ENCODE results near the gene FBN3.
"Not testable (repeated sequence)": the region's sequence is repeated elsewhere in the genome, so short reads cannot be mapped to it uniquely, and the experiment has no call there.

The FBN3 gene

DNA sequence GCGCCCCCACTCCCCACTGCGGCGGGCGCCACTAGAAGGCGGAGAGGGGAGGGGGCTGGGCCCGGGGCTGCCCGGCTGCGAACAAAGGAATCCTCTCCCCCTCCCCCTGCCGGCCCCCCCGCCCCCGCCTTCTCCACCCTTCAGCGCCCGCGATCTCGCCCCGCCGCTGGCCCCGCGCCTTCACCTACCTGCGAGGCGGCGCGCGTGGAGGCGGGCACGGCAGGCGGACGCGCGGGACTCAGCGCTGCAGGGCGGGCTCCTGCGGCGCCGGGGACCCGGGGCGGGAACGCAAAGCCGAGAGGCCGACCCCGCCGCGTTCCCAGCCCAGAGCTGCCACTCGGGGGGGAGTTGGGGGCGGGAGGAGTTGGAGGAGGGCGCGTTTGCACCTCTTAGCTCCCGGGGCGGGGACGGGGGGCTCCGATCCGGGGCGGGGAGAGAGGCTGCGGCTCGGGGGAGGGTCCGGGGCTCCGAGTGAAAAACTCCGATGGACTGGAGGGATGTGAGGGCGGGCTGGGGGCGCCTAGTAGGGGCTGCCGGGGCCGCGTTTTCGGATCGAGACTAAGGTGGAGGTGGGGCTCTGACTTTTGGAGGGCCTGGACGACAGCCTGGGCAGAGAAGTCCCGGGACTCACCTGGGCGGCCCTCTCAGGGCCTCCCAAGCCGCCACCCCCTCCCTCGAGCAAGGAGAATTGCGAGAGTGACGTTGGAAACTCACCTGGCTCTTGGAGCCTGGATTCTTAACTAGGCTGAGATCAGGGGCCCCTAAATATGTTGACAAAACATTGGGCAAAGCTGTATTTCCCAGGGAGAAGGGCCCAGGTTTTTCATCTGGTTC, at the start of gene FBN3:
TSS of gene FBN3 (minus strand) at position 332 of the 834 bp plus-strand sequence. CDS start 2,112 bp downstream, outside the sequence.
- DNase-seq (ENCODE audit: low spot score), result no peak

DNA sequence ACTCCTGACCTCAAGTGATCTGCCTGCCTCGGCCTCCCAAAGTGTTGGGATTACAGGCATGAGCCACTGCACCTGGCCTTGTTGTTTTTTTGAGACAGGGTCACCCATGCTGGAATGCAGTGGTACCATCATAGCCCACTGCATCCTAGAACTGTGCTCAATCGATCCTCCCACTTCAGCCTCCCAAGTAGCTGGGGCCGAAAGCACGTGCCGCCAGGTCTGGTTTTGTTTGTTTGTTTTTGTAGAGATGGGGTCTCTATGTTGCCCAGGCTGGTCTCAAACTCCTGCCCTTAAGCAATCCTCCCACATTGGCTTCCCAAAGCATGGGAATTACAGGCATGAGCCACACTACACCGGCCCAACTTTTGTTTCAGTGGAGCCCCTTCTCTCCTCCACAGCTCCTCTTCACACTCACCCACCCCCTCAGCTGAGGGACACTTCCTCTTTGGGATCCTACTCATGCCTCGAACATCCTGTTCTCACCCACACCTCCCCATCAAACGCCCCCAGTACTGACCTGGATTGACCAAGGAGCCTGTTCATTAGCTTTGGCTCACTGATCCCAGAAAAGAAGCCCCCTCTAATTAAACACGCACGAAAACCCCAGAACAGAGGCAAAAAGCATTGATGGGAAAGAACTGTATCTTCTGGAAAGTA, 47.0 kb upstream of the FBN3 start:
- no peak for DNase-seq (ENCODE audit: low spot score)

DNA sequence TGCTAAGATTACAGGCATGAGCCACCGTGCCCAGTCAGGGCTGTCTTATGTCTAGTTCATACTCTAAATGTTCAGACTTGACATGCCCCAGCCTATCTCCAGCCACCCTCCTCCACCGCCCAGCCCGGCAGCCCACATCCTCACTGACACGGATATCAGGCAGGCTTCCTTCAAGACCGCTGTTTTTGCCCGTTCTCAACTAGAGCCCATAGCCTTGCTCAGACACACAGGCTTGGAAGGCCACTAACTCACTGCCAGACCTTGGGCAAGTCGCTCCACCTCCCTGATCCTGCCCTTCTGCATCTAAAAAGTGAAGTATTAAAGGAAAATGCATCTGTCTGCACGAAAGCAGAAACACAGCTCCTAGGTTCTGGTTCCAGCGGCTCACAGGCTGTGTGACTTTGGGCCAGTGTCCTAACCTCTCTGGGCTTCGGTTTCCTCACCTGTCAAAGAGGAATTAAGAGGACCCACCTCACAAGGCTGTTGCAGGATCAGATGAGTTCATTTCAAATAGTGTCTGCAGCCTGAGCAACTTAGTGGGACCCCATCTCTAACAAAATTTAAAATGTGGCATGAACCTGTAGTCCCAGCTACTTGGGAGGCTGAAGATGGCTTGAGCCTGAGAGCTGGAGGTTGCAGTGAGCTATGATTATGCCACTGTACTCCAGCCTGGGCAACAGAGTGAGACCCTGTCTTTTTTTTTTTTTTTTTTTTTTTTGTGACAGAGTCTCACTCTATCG, 45.3 kb upstream of the FBN3 start:
- DNase-seq (ENCODE audit: low spot score), result no peak

DNA sequence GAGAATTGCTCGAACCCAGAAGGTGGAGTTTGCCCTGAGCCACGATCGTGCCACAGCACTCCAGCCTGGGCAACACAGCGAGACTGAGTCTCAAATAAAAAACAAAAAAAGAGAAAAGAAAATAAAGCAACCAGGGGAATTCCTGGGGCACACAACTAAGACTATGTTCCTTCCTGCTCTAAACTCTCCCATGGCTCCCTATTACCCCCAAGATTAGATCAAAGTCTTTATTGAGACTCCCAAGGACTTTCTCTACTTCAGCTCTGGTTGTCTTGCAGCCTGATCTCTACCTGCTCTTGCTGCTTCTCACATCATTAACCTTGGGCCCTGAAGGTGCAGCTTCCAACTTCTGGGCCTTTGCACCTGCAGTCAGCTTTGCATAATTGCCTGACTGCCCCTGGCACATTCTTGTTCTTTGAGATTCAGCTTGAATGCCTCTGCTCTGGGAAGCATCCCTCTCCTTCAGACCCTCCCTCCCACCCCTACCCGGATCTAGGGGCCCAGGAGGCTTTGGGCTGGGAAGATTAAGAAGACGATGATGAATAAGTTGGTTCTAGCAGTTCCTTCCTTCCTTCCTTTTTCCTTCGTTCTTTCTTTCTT, 42.9 kb upstream of the FBN3 start:
- no peak for DNase-seq (ENCODE audit: low spot score)

DNA sequence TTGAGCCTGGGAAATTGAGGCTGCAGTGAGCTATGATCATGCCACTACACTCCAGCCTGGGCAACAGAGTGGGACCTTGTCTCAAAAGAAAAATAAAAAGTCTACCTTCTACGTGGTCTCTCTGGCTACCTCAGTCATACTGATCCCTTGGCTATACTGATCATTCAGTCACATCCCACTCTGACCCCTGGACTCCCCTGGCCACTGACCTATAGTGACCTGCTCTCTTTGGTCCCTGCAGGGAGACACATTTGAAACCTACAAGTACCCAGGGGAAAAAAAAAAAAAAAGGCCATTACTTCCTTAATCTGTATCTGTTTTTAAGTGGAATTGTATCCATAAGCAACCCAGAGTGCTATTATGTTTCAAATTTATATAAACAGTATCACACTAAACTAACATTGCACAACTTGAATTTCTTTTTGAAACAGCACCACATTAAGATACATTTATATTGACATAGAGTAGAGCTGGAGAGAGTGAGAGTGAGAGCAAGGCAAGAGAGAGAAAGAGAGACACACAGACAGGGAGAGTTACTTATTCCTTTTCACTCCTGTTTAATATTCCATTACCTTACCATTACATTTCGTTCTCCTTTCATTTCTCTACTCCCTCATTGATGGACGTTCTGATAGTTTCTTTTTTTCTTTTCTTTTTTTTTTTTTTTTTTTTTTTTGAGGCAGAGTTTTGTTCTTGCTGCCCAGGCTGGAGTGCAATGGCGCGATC, 36.1 kb upstream of the FBN3 start:
- no peak for DNase-seq (ENCODE audit: low spot score)

DNA sequence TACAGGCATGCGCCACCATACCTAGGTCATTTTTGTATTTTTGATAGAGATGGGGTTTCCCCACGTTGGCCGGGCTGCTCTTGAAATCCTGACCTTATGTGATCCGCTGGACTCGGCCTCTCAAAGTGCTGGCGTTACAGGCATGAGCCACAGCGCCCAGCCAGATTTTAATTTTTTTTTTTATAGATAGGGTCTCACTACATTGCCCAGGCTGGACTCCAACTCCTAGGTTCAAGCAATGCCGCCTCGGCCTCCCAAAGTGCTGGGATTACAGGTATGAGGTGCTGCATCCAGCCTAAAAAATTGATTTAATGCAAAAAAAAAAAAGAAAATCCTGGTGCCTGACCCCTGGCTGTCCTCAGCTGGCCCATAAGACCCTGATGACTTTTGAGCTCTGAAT, 34.9 kb upstream of the FBN3 start:
- DNase-seq (ENCODE audit: low spot score), result no peak

DNA sequence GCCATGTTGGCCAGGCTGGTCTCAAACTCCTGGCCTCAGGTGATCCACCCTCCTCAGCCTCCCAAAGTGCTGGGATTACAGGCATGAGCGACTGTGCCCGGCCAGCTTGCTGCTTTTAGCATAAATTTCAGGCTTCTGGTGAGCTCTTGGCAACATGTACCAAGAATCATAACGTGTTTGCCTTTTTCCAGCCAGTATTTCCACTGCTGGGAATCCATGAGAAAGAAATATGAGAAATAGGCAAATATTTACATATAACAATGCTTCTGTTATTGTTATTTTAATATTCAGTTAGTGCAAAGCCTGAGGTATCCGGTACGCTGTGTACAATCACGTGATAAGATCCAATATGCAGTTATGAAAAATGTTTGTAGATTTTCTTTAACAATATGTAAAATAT, 30.6 kb upstream of the FBN3 start:
- DNase-seq (ENCODE audit: low spot score), result no peak

DNA sequence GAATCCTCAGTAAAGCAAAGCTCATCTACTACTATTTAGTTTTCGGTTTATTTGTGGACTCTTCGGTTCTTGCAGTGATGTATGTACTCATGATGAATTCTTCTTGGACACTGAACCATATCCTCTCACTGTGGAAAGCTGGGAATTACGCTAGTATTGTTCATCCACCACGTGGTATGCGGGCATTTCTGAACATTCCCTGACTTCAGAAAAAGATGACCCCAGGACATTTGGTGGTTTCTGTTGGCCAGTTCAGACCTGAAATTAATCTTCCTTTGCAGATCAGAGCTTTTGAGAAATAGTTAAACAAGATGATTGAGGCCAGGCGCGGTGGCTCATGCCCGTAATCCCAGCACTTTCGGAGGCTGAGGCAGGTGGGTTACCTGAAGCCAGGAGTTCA, 25.3 kb upstream of the FBN3 start:
- no peak for DNase-seq (ENCODE audit: low spot score)

DNA sequence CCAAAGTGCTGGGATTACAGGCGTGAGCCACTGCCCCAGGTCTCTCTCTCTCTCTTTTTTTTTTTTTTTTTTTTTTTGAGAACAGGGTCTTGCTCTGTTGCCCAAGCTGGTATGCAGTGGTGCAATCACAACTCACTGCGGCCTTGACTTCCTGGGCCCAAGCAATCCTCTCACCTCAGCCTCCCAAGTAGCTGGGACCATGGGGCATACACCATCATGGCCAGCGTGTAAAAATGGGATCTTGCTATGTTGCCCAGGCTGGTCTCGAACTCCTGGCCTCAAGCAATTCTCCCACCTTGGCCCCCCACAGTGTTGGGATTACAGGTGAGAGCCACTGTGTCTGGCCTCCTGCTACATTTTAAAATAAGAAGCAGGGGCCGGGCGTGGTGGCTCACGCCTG, 19.1 kb upstream of the FBN3 start:
- DNase-seq (ENCODE audit: low spot score), result no peak

DNA sequence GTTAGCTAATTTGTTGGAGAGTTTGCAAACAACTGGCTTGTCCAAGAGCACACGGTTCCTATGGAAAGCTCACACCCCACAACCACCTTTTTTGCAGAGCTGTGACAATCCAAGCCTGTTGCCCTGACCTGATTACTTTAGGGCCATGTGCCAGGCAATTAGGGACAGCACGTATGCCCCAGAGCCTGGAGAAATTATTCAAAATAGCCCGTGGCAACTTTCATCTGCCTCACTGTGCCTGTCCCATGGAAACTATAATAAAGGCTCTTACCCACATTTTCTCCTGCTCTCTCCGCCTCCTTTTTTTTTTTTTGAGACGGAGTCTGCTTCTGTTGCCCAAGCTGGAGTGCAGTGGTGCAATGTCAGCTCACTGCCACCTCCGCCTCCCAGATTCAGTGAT, 18.6 kb upstream of the FBN3 start:
- no peak for DNase-seq (ENCODE audit: low spot score)

DNA sequence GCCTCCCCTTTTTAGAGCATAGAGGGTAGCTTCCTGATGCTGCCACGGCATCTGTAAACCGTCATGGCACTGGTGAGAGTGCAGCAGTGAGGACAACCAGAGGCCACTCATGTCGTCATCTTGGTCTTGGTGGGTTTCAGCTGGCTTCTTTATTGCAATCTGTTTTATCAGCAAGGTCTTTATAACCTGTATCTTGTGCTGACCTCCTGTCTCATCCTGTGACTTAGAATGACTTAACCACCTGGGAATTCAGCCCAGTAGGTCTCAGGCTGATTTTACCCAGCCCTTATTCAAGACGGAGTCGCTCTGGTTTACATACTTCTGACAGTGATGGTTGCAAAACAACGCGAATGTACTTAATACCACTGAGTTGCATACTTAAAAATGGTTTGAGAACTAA, 14.4 kb upstream of the FBN3 start:
- no peak for DNase-seq (ENCODE audit: low spot score)

DNA sequence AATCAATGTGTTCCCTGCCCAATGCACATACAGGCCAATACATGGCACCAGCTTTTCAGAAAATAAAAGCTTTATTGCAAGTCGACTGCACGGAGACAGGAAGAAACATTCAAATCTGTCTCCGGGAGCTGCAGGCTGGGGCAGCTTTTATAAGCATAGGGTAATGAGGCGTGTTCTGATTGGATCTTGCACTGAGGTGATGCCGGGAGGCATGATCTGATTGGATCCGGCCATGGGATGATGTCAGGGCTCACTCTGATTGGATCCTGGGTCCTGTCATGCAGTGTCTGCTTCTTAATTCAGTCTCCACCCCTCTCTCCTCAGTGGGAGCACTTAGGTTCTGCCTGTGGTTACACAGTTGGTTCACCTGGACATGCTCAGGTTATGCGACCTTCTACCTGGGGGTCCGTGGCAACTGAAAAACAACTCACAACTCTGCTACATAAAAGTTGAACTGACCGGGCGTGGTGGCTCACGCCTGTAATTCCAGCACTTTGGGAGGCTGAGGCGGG, 11.8 kb upstream of the FBN3 start:
- no peak for DNase-seq (ENCODE audit: low spot score)

DNA sequence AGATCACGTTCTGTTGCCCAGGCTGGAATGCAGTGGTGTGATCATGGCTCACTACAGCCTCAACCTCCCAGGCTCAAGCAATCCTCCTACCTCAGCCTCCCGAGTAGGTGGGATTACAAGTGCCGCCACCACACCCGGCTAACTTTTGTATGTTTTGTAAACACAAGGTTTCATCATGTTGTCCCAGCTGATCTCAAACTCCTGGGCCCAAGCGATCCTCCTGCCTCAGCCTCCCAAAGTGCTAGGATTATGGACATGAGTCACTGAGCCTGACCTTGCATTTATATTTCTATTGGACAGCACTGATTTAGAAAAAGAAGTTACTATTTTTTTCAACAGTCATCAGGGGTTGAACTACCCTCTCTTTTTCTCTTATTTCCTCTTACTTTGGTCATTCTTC, 9.9 kb upstream of the FBN3 start:
- not testable (repeated sequence) for DNase-seq (ENCODE audit: low spot score)

DNA sequence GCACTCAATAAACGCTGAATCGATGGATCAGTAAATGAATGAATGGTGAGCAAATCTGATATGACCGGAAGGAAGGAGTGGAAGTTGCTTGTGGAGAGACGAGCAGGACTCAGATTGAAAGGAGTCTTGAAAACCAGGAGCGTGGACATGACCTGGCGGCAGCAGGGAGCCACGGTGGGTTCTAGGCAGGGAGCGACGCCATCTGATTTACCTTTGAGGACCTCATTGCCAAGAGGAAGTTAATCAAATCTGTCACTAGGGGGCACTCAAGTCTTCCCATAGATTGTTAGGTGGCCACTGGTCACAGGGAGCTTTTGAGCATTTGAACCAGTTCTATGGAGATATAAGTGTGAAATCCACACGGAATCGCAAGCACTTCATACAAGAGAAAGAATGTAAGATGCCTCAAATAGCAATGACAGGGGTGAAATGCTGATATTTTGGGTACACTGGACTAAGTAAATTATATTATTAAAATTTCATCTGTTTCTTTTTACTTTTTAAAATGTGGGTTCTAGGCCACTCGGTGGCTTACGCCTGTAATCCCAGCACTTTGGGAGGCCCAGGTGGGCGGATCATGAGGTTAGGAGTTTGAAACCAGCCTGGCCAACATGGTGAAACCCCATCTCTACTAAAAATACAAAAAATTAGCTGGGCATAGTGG, 9.2 kb upstream of the FBN3 start:
- peak; percentile 73 for DNase-seq (ENCODE audit: low spot score)

DNA sequence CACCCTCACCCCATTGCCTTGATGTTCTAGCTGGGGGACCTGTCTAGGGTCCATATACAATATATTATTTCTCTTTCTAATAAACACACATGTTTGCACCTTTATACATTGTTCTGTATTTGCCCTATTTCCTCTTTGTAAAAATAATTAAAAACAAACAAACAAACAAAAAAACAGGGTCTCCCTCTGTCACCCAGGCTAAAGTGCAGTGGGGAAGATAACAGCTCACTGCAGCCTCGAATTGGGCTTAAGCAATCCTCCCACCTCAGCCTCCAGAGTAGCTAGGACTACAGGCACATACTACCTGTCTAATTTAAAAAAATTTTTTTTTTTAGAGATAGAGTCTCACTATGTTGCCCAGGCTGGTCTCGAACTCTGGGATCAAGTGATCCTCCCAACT, 5.9 kb upstream of the FBN3 start:
- no peak for DNase-seq (ENCODE audit: low spot score)

DNA sequence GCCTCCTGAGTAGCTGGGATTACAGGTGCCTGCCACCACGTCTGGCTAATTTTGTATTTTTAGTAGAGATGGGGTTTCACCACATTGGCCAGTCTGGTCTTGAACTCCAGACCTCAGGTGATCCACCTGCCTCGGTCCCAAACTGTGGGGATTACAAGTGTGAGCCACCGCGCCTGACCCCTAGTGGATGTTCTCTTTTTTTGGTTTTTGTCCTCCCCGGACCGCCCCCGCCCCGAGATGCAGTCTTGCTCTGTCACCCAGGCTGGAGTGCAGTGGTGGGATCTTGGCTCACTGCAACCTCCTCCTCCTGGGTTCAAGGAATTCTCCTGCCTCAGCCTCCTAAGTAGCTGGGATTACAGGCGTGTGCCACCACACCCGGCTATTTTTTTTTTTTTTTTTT, 4.6 kb upstream of the FBN3 start:
- not testable (repeated sequence) for DNase-seq (ENCODE audit: low spot score)

DNA sequence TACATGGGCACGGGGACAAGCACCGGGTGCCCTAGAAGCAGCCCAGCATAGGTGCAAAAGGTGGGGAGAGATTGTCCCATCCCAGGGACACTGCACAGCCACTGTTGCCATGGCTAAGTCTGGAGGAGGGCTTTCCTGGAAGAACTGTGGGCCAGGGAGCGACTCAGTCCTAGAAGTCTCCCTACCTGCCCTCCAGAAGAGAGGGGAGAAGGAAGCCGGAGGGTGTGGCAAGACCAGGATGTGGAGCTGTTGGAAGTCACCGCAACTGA, 2.3 kb upstream of the FBN3 start:
- peak; percentile 8 for DNase-seq (ENCODE audit: low spot score)

DNA sequence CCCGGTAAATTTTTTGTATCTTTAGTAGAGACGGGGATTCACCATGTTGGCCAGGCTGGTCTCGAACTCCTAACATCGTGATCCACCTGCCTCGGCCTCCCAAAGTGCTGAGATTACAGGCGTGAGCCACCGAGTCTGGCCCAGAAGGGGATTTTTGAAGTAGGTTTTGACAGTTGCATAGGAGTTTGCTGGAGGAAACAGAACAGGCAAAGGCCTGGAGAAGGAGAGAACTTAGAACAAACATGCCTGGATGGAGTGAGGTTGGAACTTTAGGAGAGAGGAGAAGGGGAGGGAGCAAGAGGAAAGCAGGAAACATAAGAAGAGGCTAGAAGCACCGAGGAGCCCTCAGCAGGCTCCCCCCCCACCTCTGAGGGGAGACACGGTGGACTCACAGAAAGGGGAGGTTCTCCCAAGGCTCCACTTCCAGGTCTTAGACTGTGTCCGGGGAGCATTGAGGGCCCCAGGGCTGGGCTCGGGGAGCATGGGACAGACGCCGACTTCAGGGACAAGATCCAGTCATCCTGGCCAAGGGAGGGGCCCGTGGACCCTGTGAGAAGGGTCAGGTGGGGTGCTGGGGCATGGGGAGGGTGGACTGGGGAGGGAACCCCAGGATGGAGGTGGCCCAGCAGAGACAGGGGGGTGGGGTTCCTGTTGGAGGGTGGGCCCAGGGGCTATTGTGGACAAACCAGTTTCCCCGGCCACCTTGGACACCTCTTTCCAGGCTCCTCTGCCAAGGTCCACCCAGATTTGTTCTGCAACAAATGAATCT, 1.8 kb upstream of the FBN3 start:
- DNase-seq (ENCODE audit: low spot score), result peak; percentile 7

DNA sequence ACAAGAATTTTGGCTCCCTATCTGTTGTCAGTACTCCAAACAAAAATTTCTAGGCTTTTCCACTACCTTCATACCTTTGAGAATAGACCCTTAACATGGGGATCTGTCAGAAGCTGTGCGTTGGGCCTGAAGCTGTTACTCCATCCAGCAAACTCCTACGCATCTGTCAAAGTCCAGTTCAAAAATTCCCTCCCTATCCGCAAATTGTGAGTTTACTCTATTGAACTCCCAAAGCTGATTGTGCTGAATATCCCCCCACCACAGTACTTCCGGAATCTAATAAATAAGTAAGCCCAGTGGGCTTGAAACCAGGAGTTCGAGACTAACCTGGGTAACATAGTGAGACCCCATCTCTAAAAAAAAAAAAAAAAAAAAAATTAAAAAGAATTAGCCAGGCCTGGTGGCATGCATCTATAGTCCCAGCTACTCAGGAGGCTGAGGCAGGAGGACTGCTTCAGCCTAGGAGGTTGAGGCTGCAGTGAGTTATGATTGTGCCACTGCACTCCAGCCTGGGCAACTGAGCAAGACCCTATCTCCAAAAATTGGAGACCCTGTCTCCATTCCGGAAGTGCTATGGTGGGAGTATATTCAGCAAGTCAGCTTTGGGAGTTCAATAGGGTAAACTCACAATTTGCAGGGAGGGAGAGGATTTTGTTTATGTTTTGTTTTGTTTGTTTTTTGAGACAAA, 930 bp upstream of the FBN3 start:
- DNase-seq (ENCODE audit: low spot score), result no peak
